Prostate gland (tissue), 2 donors: ENCODE data around the gene INTS7.

Source experiments
- POLR2A ChIP-seq: fragments of 450-650 bp; IDR thresholded peaks from one replicate; pipeline ENCODE4 v1.6.1; 2016; ENCODE audit warnings: antibody characterized with exemption, mild to moderate bottlenecking
- POLR2AphosphoS5 ChIP-seq: sonication (generic); formaldehyde crosslinking; IDR thresholded peaks from one replicate; pipeline ENCODE4 v1.6.1; 2017; ENCODE audit warnings: antibody characterized with exemption
- TF ChIP-seq, protein P1 (sequence below), 4 experiments: fragments of 200-600 bp in 2 of 4; fragments of 450-650 bp in 2 of 4; sonication (generic) in 2 of 4; IDR thresholded peaks; 1 replicate in 3 of 4; 2 replicates in 1 of 4; pipeline ENCODE4 v1.5.1; 2016 to 2019; ENCODE audit warnings: antibody characterized with exemption in 4 of 4, mild to moderate bottlenecking in 2 of 4, moderate library complexity in 2 of 4

- TF ChIP-seq POLR2A, result no peak
- TF ChIP-seq, protein P1, sequence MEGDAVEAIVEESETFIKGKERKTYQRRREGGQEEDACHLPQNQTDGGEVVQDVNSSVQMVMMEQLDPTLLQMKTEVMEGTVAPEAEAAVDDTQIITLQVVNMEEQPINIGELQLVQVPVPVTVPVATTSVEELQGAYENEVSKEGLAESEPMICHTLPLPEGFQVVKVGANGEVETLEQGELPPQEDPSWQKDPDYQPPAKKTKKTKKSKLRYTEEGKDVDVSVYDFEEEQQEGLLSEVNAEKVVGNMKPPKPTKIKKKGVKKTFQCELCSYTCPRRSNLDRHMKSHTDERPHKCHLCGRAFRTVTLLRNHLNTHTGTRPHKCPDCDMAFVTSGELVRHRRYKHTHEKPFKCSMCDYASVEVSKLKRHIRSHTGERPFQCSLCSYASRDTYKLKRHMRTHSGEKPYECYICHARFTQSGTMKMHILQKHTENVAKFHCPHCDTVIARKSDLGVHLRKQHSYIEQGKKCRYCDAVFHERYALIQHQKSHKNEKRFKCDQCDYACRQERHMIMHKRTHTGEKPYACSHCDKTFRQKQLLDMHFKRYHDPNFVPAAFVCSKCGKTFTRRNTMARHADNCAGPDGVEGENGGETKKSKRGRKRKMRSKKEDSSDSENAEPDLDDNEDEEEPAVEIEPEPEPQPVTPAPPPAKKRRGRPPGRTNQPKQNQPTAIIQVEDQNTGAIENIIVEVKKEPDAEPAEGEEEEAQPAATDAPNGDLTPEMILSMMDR (IDR thresholded peaks at IDR 0.05), result no peak
- no peak for TF ChIP-seq POLR2AphosphoS5
These were observed 38.1 kb upstream of the INTS7 start for GRCh38 chr1:212073490-212073889.
